Erythroblast (primary cell): ENCODE measurements around the gene PPP2R3B.

ENCODE experiments used
- GATA1 ChIP-seq: IDR thresholded peaks from 2 replicates; pipeline ENCODE4 v1.6.1; 2011; ENCODE audit warnings: low read depth, mild to moderate bottlenecking, control low read depth, low read length, moderate library complexity
- POLR2A ChIP-seq: IDR thresholded peaks from 2 replicates; pipeline ENCODE4 v1.6.1; 2011; ENCODE audit warnings: mild to moderate bottlenecking, low read length

DNA sequence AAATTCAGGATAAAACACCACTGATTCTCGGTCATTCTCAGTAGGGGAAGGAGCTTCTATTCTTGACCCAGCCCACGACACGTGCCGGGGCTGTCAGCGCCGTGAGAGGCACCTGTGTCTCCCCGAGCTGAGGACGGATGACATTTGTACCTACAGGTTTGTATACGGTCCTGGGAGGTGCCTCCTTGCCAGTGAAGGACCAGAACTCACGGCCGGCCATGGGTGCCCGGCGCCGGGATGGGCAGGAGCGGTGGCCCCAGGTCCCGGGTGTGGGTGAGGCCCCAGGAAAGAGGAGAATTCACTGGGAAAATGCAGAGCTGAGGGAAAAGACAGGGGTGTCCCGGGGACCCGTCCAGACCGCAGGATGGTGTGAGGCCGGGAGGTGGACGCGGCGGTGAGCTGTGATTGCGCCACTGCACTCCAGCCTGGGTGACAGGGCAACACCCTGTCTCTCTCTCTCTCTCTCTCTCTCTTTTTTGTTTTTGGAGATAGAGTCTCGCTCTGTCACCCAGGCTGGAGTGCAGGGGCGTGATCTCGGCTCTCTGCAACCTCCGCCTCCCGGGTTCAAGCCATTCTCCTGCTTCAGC lies 48.9 kb upstream of the PPP2R3B start:
- TF ChIP-seq POLR2A (no peak), GATA1 (no peak)
